ENCODE results near the gene CHRNB4.

Gene CHRNB4

DNA sequence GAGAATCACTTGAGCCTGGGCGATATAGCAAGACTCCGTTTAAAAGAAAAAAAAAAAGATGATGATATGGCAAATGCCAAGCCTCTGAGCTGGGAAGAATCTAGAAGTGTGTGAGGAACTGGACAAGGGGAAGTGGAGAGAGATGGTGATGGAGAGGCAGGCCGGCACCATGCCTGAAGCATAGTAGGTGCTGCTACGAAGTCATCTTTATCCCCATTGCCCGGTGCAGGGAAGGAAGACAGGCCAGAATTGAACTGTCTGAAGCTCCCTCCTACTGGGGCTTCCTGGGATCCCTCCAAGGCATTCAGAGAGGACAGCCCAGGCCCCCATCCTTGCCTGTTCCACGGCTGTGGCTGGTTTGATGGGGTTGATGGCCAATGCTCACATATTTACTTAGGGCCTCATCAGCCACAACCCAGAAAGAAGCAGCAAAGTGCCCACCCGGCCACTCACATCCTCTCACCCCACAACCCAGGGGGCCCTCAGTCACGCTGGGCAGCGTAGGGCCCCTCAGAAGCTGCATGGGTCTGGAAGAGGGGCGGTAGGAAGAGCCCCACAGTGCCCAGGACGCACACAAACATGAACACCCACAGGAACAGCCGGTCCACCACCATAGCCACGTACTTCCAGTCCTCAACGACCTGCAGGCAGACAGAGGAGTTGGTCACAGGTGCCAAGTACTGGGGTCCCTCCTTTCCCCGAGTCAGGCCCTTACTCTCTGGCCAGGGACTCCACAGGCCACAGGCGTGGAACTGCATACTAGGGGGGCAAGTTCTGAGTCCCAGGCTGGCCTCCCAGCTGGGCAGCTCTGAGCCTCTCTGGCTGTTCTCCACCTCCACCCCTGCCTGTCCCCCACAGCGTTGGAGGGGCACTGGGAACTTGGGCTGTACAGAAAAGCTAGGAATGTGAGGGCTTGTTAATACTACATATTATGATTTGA, 16.1 kb downstream of the CHRNB4 start:
- Histone ChIP-seq H3K4me1 (peaks cover 0 to 13% (median 13%) of the 10 kb centered on the region in 4 donors), H3K27me3 (peaks cover 0 to 81% of the 10 kb centered on the region in 2 donors), H3K9me3 (no peaks in the 10 kb centered on the region), H3K27ac (no peak overlapping the region), H3K4me3 (no peak overlapping the region), H3K36me3 (no peaks in the 10 kb centered on the region)
- intact Hi-C loops (cut with DNase I; ENCODE audit: low total_unique reads): no loop called here
- peak in 1 of 2 donors; percentile 28 for DNase-seq
- TF ChIP-seq, protein P1, sequence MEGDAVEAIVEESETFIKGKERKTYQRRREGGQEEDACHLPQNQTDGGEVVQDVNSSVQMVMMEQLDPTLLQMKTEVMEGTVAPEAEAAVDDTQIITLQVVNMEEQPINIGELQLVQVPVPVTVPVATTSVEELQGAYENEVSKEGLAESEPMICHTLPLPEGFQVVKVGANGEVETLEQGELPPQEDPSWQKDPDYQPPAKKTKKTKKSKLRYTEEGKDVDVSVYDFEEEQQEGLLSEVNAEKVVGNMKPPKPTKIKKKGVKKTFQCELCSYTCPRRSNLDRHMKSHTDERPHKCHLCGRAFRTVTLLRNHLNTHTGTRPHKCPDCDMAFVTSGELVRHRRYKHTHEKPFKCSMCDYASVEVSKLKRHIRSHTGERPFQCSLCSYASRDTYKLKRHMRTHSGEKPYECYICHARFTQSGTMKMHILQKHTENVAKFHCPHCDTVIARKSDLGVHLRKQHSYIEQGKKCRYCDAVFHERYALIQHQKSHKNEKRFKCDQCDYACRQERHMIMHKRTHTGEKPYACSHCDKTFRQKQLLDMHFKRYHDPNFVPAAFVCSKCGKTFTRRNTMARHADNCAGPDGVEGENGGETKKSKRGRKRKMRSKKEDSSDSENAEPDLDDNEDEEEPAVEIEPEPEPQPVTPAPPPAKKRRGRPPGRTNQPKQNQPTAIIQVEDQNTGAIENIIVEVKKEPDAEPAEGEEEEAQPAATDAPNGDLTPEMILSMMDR (IDR thresholded peaks at IDR 0.05): no peak

DNA sequence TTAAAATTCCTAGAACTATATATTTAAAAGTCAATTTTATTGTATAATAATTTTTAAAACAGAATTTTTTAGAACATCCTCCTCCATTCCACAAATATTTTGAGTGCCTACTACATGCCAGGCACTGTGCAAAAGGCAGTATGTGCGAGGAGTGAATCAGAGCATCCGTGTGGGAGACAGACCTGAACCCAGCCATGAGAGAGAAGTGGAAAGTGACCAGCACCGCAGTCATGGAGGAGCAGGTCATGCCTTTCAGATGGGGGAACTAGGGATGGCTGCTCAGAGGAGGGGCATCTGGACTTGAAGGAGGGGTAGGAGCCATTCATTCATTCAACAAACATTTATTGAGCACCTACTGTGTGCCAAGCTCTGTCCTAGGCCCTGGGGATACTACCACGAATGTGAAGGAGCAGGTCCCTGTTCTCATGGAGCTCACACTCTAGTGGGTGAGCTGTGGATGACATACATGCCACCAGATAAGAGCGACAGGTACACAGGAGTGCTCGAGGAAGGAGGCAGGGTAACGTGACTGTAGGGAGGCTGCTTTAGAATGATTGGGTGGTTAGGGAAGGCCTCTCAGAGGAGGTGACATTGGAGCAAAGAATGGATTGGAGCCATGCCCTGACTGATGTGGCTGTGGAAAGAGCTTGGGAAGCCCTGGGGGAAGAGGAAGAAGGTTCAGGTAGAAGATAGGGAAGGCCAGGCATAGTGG, 17.1 kb downstream of the CHRNB4 start:
- Histone ChIP-seq H3K36me3 (no peaks in the 10 kb centered on the region), H3K9me3 (no peaks in the 10 kb centered on the region), H3K27me3 (peaks cover 0 to 84% of the 10 kb centered on the region in 2 donors), H3K4me1 (peaks cover 0 to 19% (median 16%) of the 10 kb centered on the region in 4 donors), H3K4me3 (no peak overlapping the region), H3K27ac (no peak overlapping the region)
- intact Hi-C loops (cut with DNase I; ENCODE audit: low total_unique reads): no loop called here
- no peak for DNase-seq
- TF ChIP-seq, protein P1 (IDR thresholded peaks at IDR 0.05): no peak

DNA sequence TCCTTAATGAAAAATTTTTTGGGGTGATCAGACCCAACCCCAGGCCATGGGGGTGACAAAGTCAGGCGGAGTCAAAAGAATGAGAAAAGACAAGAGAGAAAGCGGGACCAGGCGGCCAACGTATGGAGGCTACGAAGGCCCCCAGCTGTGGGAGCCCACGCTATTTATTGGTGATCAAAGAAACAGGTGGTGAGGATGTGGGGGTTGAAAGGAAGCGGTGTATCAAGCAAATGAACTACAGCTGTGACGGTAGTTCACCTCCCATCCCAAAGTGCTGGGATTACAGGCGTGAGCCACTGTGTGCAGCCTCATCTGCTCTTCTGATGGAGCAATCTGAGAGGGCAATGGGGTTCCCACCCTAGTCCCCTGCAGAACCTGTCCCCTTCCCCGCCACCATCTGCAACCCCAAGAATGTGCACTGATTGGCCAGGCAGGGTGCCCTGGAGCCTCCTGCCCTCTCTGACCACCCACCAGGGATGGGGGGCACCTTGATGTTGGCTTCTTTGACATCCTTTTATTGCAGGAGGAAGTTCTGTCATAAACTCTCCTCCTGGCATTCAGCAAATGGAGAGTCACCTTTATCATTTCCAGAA, 19.1 kb downstream of the CHRNB4 start:
- intact Hi-C loops (cut with DNase I; ENCODE audit: low total_unique reads): loop anchor here (2.0 kb wide), 1 partner anchor 85 kb away; no protein-coding TSS in a partner anchor
- DNase-seq: peak in 1 of 2 donors; percentile 29
- H3K27me3 ChIP-seq: peaks cover 0 to 74% of the 10 kb centered on the region in 2 donors

DNA sequence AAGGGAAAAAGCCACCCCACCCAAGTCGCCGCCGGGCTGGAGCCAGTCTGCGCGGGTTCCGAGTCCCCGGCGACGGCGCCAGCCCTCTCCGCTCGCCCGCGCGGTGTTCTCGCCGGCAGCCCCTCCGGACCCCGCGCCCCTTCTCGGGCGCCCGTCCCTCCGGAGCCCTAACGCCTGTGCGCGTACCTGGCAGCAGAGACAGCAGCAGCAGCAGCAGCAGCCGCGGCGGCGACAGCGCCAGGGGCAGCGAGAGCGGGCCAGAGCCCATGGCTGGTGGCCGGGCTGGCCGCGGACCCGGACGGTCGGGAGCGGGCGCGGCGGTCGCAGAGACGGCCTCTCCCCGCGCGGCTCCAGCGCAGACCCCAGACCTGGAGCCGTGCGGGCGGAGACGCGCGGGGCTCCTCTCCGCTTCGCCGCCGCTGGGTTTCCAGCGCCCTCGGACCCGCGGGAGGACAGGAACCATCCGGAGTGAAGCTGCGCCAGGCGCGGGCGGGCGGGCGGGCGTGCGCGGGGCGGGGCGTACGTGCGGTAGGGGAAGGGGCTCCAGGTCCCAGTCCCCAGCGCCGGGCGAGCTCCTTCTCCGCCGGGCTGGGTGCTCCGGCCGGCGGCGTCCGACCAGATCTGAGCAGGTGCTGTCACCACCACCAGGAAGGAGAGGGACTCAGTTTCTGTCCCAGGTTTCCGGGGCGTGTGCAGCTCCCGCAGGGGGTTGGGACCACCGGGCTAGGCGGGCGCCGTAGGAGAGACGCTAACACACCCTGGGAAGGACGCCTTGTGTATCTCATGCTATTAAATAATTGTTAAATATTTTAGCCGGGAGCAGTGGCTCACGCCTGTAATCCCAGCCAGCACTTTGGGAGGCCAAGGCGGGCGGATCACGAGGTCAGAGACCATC, 20.2 kb downstream of the CHRNB4 start, which contains the start of gene CHRNA3:
Gene CHRNA3 (minus strand): TSS at position 470 of the 895 bp plus-strand sequence. CDS start 202 bp downstream, at position 268.
- DNase-seq: peak in 1 of 2 donors; percentile 47
- H3K36me3 ChIP-seq: no peaks in the 10 kb centered on the region
- TF ChIP-seq, protein P1 (IDR thresholded peaks at IDR 0.05): no peak
- no peaks in the 10 kb centered on the region for H3K9me3 ChIP-seq
- H3K27ac ChIP-seq: no peak within 1 kb of the TSS
- H3K4me1 ChIP-seq: peaks cover 0 to 24% (median 18%) of the 10 kb centered on the region in 4 donors
- H3K27me3 ChIP-seq: peaks cover 0 to 66% of the 10 kb centered on the region in 2 donors
- intact Hi-C loops (cut with DNase I; ENCODE audit: low total_unique reads): loop anchor here (2.0 kb wide), 1 partner anchor 86 kb away; no protein-coding TSS in a partner anchor
- H3K4me3 ChIP-seq: peak within 1 kb of the TSS; percentile 23 to 39

More for the DNA sequence above, 19.1 kb downstream of the CHRNB4 start:
- Histone ChIP-seq H3K9me3 (no peaks in the 10 kb centered on the region), H3K27ac (no peak overlapping the region), H3K36me3 (no peaks in the 10 kb centered on the region), H3K4me1 (peaks cover 0 to 24% (median 18%) of the 10 kb centered on the region in 4 donors), H3K4me3 (no peak overlapping the region)
- TF ChIP-seq, protein P1 (IDR thresholded peaks at IDR 0.05): no peak

Data from tibial artery (tissue), 4 donors.